PC-9 (cell line): ENCODE data around the gene PARM1.

Source experiments
- EZH2 ChIP-seq: fragments of 200-600 bp; sonication (generic); IDR thresholded peaks from 2 replicates; pipeline ENCODE4 v1.8.0; 2017; ENCODE audit warnings: antibody characterized with exemption, low read depth
- TF ChIP-seq, protein P1 (sequence below): fragments of 200-600 bp; sonication (generic); conservative IDR thresholded peaks from 2 replicates; pipeline ENCODE4 v1.6.1; 2017; ENCODE audit warnings: mixed run types, antibody characterized with exemption, mild to moderate bottlenecking, moderate library complexity

DNA sequence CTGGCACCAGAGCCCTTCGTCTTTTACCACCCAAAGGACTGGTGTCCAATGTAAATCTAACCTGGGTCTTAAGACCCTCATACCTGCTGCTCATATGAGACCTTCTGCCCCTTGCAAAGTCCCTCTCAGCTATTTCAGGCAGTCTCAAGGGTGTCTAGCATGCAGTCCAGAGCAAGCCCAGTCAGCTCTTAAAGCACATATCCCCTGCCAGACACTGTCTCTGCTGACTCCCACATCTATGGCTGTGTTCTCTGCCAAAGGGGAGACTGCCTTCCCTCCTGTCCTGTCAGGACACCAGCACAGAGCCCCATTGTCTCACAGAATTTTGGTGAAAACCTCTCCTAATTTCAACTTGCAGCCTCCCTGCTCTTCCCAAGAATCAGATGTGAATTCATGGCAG, 118.5 kb downstream of the PARM1 start:
- TF ChIP-seq, protein P1, sequence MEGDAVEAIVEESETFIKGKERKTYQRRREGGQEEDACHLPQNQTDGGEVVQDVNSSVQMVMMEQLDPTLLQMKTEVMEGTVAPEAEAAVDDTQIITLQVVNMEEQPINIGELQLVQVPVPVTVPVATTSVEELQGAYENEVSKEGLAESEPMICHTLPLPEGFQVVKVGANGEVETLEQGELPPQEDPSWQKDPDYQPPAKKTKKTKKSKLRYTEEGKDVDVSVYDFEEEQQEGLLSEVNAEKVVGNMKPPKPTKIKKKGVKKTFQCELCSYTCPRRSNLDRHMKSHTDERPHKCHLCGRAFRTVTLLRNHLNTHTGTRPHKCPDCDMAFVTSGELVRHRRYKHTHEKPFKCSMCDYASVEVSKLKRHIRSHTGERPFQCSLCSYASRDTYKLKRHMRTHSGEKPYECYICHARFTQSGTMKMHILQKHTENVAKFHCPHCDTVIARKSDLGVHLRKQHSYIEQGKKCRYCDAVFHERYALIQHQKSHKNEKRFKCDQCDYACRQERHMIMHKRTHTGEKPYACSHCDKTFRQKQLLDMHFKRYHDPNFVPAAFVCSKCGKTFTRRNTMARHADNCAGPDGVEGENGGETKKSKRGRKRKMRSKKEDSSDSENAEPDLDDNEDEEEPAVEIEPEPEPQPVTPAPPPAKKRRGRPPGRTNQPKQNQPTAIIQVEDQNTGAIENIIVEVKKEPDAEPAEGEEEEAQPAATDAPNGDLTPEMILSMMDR, result no peak
- no peak for TF ChIP-seq EZH2
